ENCODE data around the gene PEAK1.
A peak's percentile ranks its signal among the peaks of the same experiment; 100 is the strongest.

PEAK1 gene

DNA sequence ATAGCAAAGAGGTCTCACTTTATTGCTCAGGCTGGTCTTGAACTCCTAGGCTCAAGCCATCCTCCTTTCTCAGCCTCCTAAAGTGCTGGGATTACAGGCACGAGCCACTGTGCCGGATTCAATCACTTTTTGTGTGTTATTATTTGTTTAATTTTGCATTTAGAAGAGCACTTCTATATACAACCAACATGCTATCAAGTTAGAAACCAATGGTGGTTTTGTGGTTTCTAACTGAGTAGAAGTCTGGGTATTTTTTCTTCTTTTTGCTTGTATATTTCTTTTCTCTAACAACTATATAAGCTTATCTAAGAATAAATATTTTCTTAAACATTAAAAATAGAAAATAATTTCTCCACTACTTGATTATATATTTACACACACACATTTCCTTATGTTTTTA, 86.7 kb downstream of the PEAK1 start:
- Histone ChIP-seq H3K9ac (ENCODE audit: low read length) (no peak overlapping the region), H3K27ac (ENCODE audit: low read depth, low read length) (no peak overlapping the region)

DNA sequence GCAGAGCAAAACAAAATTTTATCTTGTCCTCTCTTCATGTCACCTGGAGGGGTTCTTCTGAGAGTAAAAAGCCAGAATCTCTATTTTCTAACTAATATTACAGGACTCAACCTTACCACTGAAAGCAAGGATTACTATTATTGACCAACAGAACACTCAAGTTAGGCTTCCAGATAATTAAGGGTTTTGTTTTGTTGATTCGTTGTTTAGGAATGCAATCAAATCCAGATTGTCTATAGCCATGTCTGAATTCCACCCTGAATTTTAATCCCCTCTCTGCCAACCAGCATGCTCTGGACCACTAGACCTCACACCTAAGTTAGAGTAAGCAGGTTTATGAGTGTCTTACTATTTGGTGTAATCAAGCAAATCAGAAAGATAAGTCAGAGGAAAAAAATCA, 90.7 kb downstream of the PEAK1 start:
- H4K5ac ChIP-seq (ENCODE audit: low read length): no peak overlapping the region
- H3K4ac ChIP-seq (ENCODE audit: low read depth, low read length): no peak overlapping the region
- H3K79me2 ChIP-seq (ENCODE audit: control insufficient read depth, insufficient read depth, low read length): no peaks in the 10 kb centered on the region
- H4K8ac ChIP-seq (ENCODE audit: low read depth, low read length): no peak overlapping the region
- DNase-seq: peak; percentile 56
- H3K79me1 ChIP-seq (ENCODE audit: low read length): no peaks in the 10 kb centered on the region
- no peaks in the 10 kb centered on the region for H3K36me3 ChIP-seq (ENCODE audit: control insufficient read depth, insufficient read depth, low read length)
- no peak overlapping the region for H3K4me3 ChIP-seq (ENCODE audit: low read length)
- no peak overlapping the region for H2AK5ac ChIP-seq (ENCODE audit: low read length)
- H2BK15ac ChIP-seq (replicated peaks; ENCODE audit: low read depth): no peak overlapping the region
- no peak overlapping the region for H3K27ac ChIP-seq (ENCODE audit: low read depth, low read length)
- WGBS (ENCODE audit: extremely low coverage, insufficient coverage, low lambda C conversion rate): no CpG with 5 or more reads among the region's 1 CpG
- no peak overlapping the region for H3K23ac ChIP-seq (ENCODE audit: low read length)
- H2BK120ac ChIP-seq (ENCODE audit: low read depth, low read length): no peak overlapping the region
- no peak overlapping the region for H3K56ac ChIP-seq (ENCODE audit: low read length)
- no peak overlapping the region for H3K9ac ChIP-seq (ENCODE audit: low read length)
- H3K18ac ChIP-seq (ENCODE audit: low read length): no peak overlapping the region
- no peak overlapping the region for H2BK5ac ChIP-seq (ENCODE audit: low read length)
- no peaks in the 10 kb centered on the region for H3K4me1 ChIP-seq (ENCODE audit: control insufficient read depth, low read depth, low read length)
- H3K4me2 ChIP-seq (ENCODE audit: low read length): no peak overlapping the region
- no peaks in the 10 kb centered on the region for H3K27me3 ChIP-seq (ENCODE audit: insufficient read depth, low read length, poor library complexity)

More for the DNA sequence above, 86.7 kb downstream of the PEAK1 start:
- Histone ChIP-seq H3K4me3 (ENCODE audit: low read length) (no peak overlapping the region), H3K23ac (ENCODE audit: low read length) (no peak overlapping the region), H3K79me2 (ENCODE audit: control insufficient read depth, insufficient read depth, low read length) (no peaks in the 10 kb centered on the region), H3K4me2 (ENCODE audit: low read length) (no peak overlapping the region), H2AK5ac (ENCODE audit: low read length) (no peak overlapping the region), H3K79me1 (ENCODE audit: low read length) (no peaks in the 10 kb centered on the region), H3K4ac (ENCODE audit: low read depth, low read length) (no peak overlapping the region), H3K4me1 (ENCODE audit: control insufficient read depth, low read depth, low read length) (no peaks in the 10 kb centered on the region), H3K56ac (ENCODE audit: low read length) (no peak overlapping the region), H2BK15ac (replicated peaks; ENCODE audit: low read depth) (no peak overlapping the region), H3K27me3 (ENCODE audit: insufficient read depth, low read length, poor library complexity) (no peaks in the 10 kb centered on the region), H3K36me3 (ENCODE audit: control insufficient read depth, insufficient read depth, low read length) (no peaks in the 10 kb centered on the region), H2BK5ac (ENCODE audit: low read length) (no peak overlapping the region), H2BK120ac (ENCODE audit: low read depth, low read length) (no peak overlapping the region), H4K5ac (ENCODE audit: low read length) (no peak overlapping the region), H3K18ac (ENCODE audit: low read length) (no peak overlapping the region), H4K8ac (ENCODE audit: low read depth, low read length) (no peak overlapping the region)
- no peak for DNase-seq
- no CpG with 5 or more reads among the region's 2 CpGs for WGBS (ENCODE audit: extremely low coverage, insufficient coverage, low lambda C conversion rate)

DNA sequence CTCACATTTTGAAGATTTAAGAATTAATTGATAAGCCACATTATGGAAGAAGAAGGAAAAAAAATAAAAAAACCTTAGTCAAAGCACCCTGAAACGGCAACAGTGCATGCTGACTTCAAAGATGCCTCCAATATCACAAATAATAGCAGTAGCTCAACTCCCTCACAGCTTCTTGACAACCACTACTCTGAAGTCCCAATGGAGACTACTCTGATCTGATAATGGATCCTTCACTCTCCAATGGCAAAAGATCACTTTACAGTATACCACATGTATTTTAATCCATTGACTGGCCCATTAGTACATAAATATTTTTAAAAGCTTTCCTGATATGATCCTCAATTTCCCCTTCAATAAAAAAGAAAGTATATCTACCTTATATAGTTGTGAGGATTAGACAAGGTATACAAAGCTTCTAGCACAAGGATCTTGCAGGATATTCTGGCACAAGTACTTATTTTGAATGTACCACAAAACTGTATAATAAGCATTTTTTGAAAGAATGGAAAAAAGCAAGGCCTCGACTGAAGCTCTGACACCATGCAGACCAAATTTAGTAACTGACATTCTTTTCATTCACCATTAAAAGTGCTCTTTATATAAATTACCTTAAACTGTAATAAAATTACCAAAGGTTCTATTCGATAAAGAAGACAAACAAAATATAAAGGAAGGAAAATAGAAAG, 91.9 kb downstream of the PEAK1 start:
- Histone ChIP-seq H3K9ac (ENCODE audit: low read length) (no peak overlapping the region), H3K79me1 (ENCODE audit: low read length) (no peaks in the 10 kb centered on the region), H3K36me3 (ENCODE audit: control insufficient read depth, insufficient read depth, low read length) (no peaks in the 10 kb centered on the region), H2AK5ac (ENCODE audit: low read length) (no peak overlapping the region), H3K18ac (ENCODE audit: low read length) (no peak overlapping the region), H3K79me2 (ENCODE audit: control insufficient read depth, insufficient read depth, low read length) (no peaks in the 10 kb centered on the region), H2BK15ac (replicated peaks; ENCODE audit: low read depth) (no peak overlapping the region), H3K23ac (ENCODE audit: low read length) (no peak overlapping the region), H3K27ac (ENCODE audit: low read depth, low read length) (no peak overlapping the region), H4K5ac (ENCODE audit: low read length) (no peak overlapping the region), H3K4ac (ENCODE audit: low read depth, low read length) (no peak overlapping the region), H2BK5ac (ENCODE audit: low read length) (no peak overlapping the region), H3K4me2 (ENCODE audit: low read length) (no peak overlapping the region), H3K4me3 (ENCODE audit: low read length) (no peak overlapping the region), H3K56ac (ENCODE audit: low read length) (no peak overlapping the region), H4K8ac (ENCODE audit: low read depth, low read length) (no peak overlapping the region), H2BK120ac (ENCODE audit: low read depth, low read length) (no peak overlapping the region), H3K4me1 (ENCODE audit: control insufficient read depth, low read depth, low read length) (no peaks in the 10 kb centered on the region), H3K27me3 (ENCODE audit: insufficient read depth, low read length, poor library complexity) (no peaks in the 10 kb centered on the region)
- WGBS (ENCODE audit: extremely low coverage, insufficient coverage, low lambda C conversion rate): no CpG with 5 or more reads among the region's 3 CpGs
- no peak for DNase-seq

DNA sequence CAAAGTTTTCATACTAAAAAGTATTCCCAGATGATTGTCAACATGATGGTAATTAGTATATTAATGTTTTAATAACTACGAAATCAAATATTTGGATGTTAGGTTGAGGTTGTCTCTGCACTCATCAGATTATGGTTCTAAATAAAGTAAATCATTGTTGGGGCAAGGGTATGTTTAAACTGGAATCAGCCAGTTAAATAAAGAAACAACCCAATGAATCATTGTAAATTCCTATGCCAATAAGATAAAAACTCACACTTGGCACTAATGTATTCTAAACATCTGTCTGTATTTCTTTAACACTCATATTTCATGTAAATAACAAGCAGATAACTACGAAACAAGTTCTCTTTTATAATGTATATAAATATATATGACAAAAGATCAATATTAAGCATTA, 92.7 kb downstream of the PEAK1 start:
- 100% methylated on average over 1 of the region's 2 CpGs for WGBS (ENCODE audit: extremely low coverage, insufficient coverage, low lambda C conversion rate)
- Histone ChIP-seq H3K27me3 (ENCODE audit: insufficient read depth, low read length, poor library complexity) (no peaks in the 10 kb centered on the region), H3K27ac (ENCODE audit: low read depth, low read length) (no peak overlapping the region), H4K5ac (ENCODE audit: low read length) (no peak overlapping the region), H3K79me2 (ENCODE audit: control insufficient read depth, insufficient read depth, low read length) (no peaks in the 10 kb centered on the region), H3K18ac (ENCODE audit: low read length) (no peak overlapping the region), H2BK15ac (replicated peaks; ENCODE audit: low read depth) (no peak overlapping the region), H3K56ac (ENCODE audit: low read length) (no peak overlapping the region), H3K36me3 (ENCODE audit: control insufficient read depth, insufficient read depth, low read length) (no peaks in the 10 kb centered on the region), H3K79me1 (ENCODE audit: low read length) (no peaks in the 10 kb centered on the region), H4K8ac (ENCODE audit: low read depth, low read length) (no peak overlapping the region), H2BK5ac (ENCODE audit: low read length) (no peak overlapping the region), H3K4ac (ENCODE audit: low read depth, low read length) (no peak overlapping the region), H3K4me1 (ENCODE audit: control insufficient read depth, low read depth, low read length) (no peaks in the 10 kb centered on the region), H2AK5ac (ENCODE audit: low read length) (no peak overlapping the region), H3K4me3 (ENCODE audit: low read length) (no peak overlapping the region), H3K23ac (ENCODE audit: low read length) (no peak overlapping the region), H2BK120ac (ENCODE audit: low read depth, low read length) (no peak overlapping the region), H3K4me2 (ENCODE audit: low read length) (no peak overlapping the region), H3K9ac (ENCODE audit: low read length) (no peak overlapping the region)
- DNase-seq: no peak

DNA sequence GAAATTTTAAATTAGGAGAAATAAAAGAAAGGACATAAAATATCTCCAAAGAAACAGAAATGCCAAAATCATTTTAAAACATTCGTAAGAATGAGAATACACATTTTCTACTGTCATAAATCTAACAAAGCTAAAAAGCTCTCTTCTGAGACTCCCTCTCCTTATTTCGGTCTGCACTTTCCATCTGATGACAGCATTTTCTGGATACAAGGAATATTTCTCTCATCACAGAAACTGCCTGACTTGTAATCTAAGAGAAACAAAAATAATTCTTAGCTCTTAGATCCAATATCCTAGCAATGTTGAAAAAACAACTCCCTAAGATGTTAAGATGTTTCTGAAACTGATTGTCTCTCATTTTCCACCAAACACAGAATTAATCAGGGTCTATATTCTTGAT, 93.5 kb downstream of the PEAK1 start:
- Histone ChIP-seq H2BK120ac (ENCODE audit: low read depth, low read length) (no peak overlapping the region), H3K36me3 (ENCODE audit: control insufficient read depth, insufficient read depth, low read length) (no peaks in the 10 kb centered on the region), H3K23ac (ENCODE audit: low read length) (no peak overlapping the region), H3K79me1 (ENCODE audit: low read length) (no peaks in the 10 kb centered on the region), H3K79me2 (ENCODE audit: control insufficient read depth, insufficient read depth, low read length) (no peaks in the 10 kb centered on the region), H3K4me3 (ENCODE audit: low read length) (no peak overlapping the region), H4K5ac (ENCODE audit: low read length) (no peak overlapping the region), H2AK5ac (ENCODE audit: low read length) (no peak overlapping the region), H3K9ac (ENCODE audit: low read length) (no peak overlapping the region), H2BK5ac (ENCODE audit: low read length) (no peak overlapping the region), H3K27ac (ENCODE audit: low read depth, low read length) (no peak overlapping the region), H3K27me3 (ENCODE audit: insufficient read depth, low read length, poor library complexity) (no peaks in the 10 kb centered on the region), H3K4me1 (ENCODE audit: control insufficient read depth, low read depth, low read length) (no peaks in the 10 kb centered on the region), H3K4ac (ENCODE audit: low read depth, low read length) (no peak overlapping the region), H4K8ac (ENCODE audit: low read depth, low read length) (no peak overlapping the region), H3K4me2 (ENCODE audit: low read length) (no peak overlapping the region), H2BK15ac (replicated peaks; ENCODE audit: low read depth) (no peak overlapping the region), H3K18ac (ENCODE audit: low read length) (no peak overlapping the region), H3K56ac (ENCODE audit: low read length) (no peak overlapping the region)
- no peak for DNase-seq
- WGBS (ENCODE audit: extremely low coverage, insufficient coverage, low lambda C conversion rate): no CpG with 5 or more reads among the region's 2 CpGs

DNA sequence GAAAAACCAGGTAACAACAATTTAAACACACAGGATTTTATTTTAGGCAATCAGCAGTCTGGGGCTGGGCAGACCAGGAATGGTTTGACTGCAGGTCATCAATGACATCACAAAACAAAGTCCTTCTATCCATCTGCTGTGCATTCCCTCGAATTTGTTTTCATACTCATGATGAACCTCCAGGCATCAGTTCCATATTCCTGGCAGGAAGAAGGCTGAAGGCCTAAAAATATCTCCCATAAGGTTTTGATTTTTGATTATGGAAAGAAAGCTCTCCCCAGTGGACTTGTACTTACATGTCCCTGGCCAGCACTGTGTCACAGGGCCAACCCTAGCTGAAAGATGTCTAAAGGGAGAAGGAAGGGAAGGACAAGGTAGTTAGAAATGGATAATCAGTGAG, 107.4 kb downstream of the PEAK1 start:
- Histone ChIP-seq H3K4me1 (ENCODE audit: control insufficient read depth, low read depth, low read length) (no peaks in the 10 kb centered on the region), H3K18ac (ENCODE audit: low read length) (no peak overlapping the region), H3K27ac (ENCODE audit: low read depth, low read length) (no peak overlapping the region), H3K56ac (ENCODE audit: low read length) (no peak overlapping the region), H3K9ac (ENCODE audit: low read length) (no peak overlapping the region), H2AK5ac (ENCODE audit: low read length) (no peak overlapping the region), H3K23ac (ENCODE audit: low read length) (no peak overlapping the region), H4K5ac (ENCODE audit: low read length) (no peak overlapping the region), H3K4ac (ENCODE audit: low read depth, low read length) (no peak overlapping the region), H3K79me1 (ENCODE audit: low read length) (no peaks in the 10 kb centered on the region), H3K27me3 (ENCODE audit: insufficient read depth, low read length, poor library complexity) (no peaks in the 10 kb centered on the region), H3K4me3 (ENCODE audit: low read length) (no peak overlapping the region), H2BK15ac (replicated peaks; ENCODE audit: low read depth) (no peak overlapping the region), H2BK5ac (ENCODE audit: low read length) (no peak overlapping the region), H3K36me3 (ENCODE audit: control insufficient read depth, insufficient read depth, low read length) (no peaks in the 10 kb centered on the region), H4K8ac (ENCODE audit: low read depth, low read length) (no peak overlapping the region), H2BK120ac (ENCODE audit: low read depth, low read length) (no peak overlapping the region), H3K79me2 (ENCODE audit: control insufficient read depth, insufficient read depth, low read length) (no peaks in the 10 kb centered on the region), H3K4me2 (ENCODE audit: low read length) (no peak overlapping the region)
- DNase-seq: no peak
- WGBS (ENCODE audit: extremely low coverage, insufficient coverage, low lambda C conversion rate): no CpG with 5 or more reads among the region's 1 CpG

Data from mesendoderm (in vitro differentiated cells).